Activated T-helper 1 cell treated with anti-CD3 and anti-CD28 coated beads, Interleukin-2, amount 50 U/mL, for 16 hours (primary cell): ENCODE measurements around the gene MEIS2.

Source experiments
- DNase-seq, 2 donors: peaks; one replicate each; pipeline ENCODE4 v3.0.0-alpha.2; 2020; ENCODE audit warnings: low read depth in 1 of 2, low spot score in 1 of 2

The MEIS2 gene

DNA sequence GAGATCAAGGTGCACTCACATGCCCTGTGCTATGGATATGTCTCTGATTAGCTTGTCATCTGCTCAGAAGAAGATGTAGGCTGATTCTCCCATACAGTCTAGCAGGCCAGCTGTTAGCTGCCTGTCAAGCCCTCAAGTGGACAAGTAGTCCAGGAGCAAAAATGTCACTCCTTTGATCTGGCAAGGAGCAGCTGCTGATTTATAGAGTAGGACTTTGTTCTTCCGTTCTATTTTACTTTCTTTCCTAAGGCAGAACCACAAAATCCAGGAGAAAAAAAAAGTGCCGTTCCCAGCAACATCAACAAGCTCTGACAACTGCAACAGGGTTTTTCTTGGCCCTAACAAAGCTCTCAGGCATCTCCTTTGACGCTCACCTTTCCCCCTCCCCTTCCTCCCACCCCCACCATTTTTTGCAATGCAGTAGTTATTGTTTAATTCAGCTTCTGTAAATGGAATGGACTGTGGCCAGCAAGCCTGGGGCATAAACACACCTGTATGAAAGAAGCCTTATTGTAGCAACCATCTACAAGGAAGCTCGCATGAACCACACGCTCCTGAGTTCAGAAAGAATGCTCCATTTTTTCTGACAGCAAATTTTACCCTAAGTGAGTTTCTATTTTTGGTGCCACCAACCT is 196.3 kb downstream of the MEIS2 start:
- no peak for DNase-seq

DNA sequence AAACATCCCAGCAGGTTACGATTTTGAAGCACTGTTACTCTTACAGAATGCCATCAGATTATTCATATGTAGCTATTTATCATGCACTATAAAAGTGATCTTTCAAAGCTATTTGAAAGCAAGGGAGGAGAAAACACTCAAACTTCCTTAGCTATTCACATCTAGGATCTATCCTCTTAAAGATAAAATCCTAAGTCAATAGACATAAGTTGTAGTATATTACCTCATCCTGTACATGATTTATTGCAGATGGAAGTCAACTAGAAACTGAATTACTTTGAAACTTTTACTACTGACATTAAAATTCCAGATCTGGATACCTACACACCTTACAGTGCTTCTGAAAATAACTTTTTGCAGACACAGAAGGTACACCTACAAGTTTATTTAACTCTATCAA is 197.2 kb downstream of the MEIS2 start:
- DNase-seq, result no peak

DNA sequence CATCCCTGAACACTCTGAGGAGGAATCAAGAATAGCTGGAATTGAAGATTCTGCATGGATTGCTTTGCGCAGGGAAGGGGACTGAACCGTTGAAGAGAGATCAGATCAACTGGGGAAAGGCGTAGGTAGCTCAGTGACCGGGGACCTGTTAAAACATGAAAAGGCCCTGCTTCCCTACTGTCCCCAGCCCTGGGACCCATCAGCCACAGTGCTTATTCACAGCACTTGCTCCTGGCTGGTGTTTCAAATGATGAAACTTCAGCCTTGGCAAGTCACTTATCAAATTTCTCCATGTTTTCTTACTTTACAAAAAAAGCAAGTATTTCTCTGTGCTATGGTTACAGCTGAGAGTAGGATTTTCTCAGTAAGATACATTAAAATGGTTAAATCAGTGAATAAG is 199.3 kb downstream of the MEIS2 start:
- no peak for DNase-seq

- no peak for DNase-seq
Measured at GRCh38 chr15:36899696-36900095, 200.7 kb downstream of the MEIS2 start.

DNA sequence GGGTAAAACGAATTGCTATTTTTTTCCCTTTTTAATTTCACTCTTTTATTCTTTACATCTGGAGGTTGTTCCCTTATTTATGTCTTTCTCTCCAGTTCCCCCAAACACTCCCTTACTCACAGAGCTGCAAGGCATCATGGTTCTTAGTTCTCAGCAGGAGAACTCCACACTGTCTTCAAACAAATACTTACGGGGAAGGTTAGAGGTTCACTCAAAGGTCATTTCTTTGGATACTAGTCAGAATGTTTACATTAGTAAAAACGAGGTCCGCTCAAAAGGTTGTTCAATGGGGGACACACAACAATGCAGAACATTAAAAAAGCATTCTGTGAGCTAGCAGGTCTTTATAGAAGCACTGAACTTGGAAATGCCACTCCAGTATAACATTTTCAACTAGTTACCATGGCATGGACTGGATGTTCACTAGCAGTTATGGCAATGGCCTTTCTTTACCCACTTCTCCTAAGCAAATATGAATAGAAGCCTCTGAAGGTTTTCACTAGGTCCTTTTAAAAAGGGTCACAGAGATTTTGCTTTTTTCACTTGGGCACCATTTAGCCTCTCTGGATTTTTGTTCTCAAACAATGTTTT is 201.7 kb downstream of the MEIS2 start:
- DNase-seq, result no peak

GRCh38 chr15:36897834-36898233 is 202.5 kb downstream of the MEIS2 start:
- DNase-seq, result no peak

GRCh38 chr15:36896949-36897348 is 203.4 kb downstream of the MEIS2 start:
- DNase-seq, result no peak

DNA sequence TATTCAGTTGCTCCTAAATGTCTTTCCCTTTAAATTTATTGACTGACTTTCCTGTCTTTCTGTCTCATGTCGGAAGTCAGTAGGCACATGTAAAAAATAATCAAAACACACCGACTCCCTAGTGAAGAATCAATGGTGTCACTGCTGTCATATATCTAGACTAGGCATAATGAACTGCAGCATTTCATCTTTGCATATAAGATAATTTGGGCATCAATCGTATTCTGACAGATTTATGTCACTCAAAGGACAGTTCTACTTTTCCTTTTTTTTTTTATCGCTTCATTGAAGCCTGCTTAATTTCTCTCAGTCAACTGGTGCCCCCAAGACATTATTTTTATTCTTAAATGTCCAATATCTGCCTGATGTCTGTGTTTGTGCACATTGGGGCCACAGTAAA is 206.3 kb downstream of the MEIS2 start:
- DNase-seq, result no peak

- no peak for DNase-seq
Measured at GRCh38 chr15:36893276-36893675, 207.1 kb downstream of the MEIS2 start.

GRCh38 chr15:36888011-36888992 is 212.0 kb downstream of the MEIS2 start:
- no peak for DNase-seq

GRCh38 chr15:36887214-36887961 is 213.0 kb downstream of the MEIS2 start:
- no peak for DNase-seq

GRCh38 chr15:36886701-36887100 is 213.6 kb downstream of the MEIS2 start:
- no peak for DNase-seq

GRCh38 chr15:36886191-36886590 is 214.2 kb downstream of the MEIS2 start:
- no peak for DNase-seq

DNA sequence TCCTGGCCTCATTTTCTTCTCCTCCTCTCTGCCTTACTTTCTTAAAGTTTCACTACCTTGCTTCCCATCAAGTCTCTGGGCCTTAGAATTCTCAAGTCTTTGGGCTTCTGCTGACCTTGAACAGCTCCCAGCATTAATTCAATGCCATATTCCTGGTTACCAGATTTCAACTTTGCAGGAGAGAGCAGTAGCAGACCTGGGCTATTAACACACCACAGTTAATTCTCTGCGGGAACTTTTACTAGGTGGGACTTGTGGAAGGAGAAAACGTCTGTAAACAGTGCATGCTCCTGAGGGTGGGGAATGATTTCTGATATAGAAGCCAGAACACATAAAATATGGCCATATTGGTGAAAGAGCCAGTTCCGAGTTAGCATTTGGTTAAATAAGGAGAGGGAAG is 214.6 kb downstream of the MEIS2 start:
- no peak for DNase-seq

- DNase-seq, result no peak
Measured at GRCh38 chr15:36884936-36885635, 215.3 kb downstream of the MEIS2 start.

DNA sequence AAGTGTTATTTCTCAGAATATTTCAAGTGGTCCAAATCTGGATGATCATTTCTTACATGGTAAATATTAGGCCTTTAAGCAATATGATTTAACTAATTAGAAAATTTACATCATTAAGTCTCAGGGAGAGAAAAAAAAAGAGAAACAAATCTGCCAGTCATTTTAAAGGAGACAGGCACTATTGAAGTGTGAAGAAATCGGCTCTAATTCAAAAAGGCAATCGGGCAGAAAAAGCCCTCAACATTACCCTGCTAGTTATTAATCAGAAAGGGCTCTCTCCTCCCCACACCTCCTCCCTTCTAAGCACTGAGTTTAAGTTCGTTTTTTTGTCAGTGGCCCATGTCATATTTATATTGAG is 215.9 kb downstream of the MEIS2 start:
- DNase-seq, result no peak

DNA sequence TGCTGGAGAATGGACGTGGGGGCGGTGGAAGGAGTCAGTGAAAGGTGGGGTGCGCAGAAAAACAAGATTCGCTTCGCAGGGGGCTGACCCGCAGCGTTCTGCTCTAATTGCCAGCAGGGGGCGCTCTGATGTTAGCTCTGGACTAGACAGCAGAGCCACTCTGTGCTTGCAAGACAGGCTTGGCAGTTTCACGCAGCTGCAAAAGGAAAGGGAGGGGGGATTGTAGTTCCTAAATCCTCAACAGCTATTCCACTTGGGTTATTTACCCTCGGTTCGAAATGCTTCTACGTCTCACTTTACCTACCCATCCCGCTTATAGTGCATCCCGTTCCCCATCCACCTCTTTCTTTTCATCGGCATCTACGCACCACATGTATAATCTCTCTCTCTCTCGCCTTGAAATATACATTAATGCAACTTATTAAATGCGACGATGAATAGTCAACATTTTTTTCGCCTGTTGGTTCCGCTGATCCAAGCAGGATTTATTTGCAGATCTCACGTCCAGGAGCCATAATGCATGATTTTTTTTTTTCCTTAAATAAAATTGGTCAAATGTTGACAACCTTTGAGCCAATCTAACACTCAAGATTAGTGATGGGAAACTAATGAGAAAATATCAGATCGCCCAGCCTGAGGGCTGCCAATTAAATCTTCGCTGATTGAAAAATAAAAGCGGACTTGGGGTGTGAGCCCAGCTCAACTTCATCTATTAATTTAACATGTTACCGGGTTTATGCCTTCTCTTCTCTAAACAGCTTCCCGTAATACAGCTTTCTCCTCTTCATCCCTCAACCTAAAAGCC is 216.4 kb downstream of the MEIS2 start:
- DNase-seq, result no peak

- DNase-seq, result no peak
Measured at GRCh38 chr15:36882487-36883131, 217.7 kb downstream of the MEIS2 start.

DNA sequence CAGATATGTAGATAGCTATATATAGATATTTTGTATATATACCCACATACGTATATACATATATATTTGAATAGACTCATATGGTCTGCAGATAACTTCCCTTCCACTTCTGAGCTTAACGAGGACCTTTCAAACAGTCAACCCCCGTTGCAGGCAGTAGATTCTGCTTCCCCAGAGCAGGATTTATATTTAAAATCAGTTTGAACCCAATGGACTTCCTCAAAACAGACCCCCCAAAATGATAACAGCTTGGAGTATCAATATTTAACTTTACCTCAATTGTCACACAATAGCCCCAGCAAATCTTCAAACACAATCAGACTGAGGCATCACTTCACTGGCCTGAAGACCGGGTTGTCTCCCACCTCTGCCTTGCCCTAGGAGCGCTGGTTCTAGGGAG is 218.3 kb downstream of the MEIS2 start:
- DNase-seq, result no peak

DNA sequence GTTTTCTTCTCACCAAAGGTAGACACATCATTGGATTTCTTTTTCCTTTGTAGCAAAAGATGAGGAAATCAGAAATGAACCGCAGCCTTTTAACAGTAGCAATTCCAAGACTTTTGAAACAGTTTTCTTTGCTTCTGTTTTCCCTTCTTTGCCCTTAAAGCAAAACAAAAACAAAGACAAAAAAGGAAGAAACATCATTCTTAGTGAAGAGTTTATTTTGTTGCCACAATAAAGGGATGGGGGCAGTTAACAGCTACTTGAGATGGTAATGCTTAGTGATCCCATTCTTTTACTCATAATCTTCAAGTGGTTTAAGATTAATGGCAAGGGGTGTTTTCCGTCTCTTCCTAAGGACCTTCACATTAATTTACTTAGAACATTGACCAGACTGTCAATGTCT is 218.8 kb downstream of the MEIS2 start:
- no peak for DNase-seq
